DND-41 (cell line): ENCODE results near the gene FARP2.

Source experiments
- ATAC-seq: fragments of 200-7000 bp; cut with Tn5 transposase; 3 replicates; pipeline ENCODE4 v1.9.1; 2021; ENCODE audit warnings: low read depth; ENCODE audit not compliant: insufficient read depth
- DNase-seq: peaks from one replicate; pipeline ENCODE4 v3.0.0-alpha.2; 2020
- H2AFZ ChIP-seq: 2 replicates; pipeline ENCODE4 v1.6.0; 2012; ENCODE audit warnings: low read depth, low read length
- H3K27ac ChIP-seq: 2 replicates; pipeline ENCODE4 v1.5.1; 2012; ENCODE audit warnings: low read length, inconsistent platforms
- H3K27me3 ChIP-seq: fragments of 200-600 bp; sonication (generic); 2 replicates; pipeline ENCODE4 v1.6.0; 2012; ENCODE audit warnings: low read length, mild to moderate bottlenecking, inconsistent platforms; ENCODE audit not compliant: insufficient read depth, poor library complexity
- H3K36me3 ChIP-seq: 2 replicates; pipeline ENCODE4 v1.5.1; 2012; ENCODE audit warnings: low read length, inconsistent platforms; ENCODE audit not compliant: insufficient read depth
- H3K4me1 ChIP-seq: 2 replicates; pipeline ENCODE4 v1.5.1; 2012; ENCODE audit warnings: mild to moderate bottlenecking, low read length; ENCODE audit not compliant: insufficient read depth
- H3K4me2 ChIP-seq: 2 replicates; pipeline ENCODE4 v1.6.0; 2012; ENCODE audit warnings: mild to moderate bottlenecking, moderate library complexity, low read length, inconsistent platforms; ENCODE audit not compliant: insufficient read depth
- H3K4me3 ChIP-seq, 2 experiments: fragments of 200-600 bp in 1 of 2; shearing (Covaris generic) in 1 of 2; 2 replicates each; pipeline ENCODE4 v1.5.1; 2012 to 2016; ENCODE audit warnings: inconsistent platforms in 2 of 2, low read length in 2 of 2, mild to moderate bottlenecking in 2 of 2, low read depth in 1 of 2, moderate library complexity in 1 of 2
- H3K79me2 ChIP-seq: 2 replicates; pipeline ENCODE4 v1.6.0; 2012; ENCODE audit warnings: low read length, inconsistent platforms; ENCODE audit not compliant: insufficient read depth
- H3K9ac ChIP-seq: 2 replicates; pipeline ENCODE4 v1.6.0; 2012; ENCODE audit warnings: low read depth, mild to moderate bottlenecking, inconsistent platforms, low read length, moderate library complexity
- H3K9me3 ChIP-seq: 2 replicates; pipeline ENCODE4 v1.5.1; 2012; ENCODE audit warnings: low read length, moderate library complexity, mild to moderate bottlenecking, inconsistent platforms; ENCODE audit not compliant: insufficient read depth, severe bottlenecking
- H4K20me1 ChIP-seq: 2 replicates; pipeline ENCODE4 v1.6.0; 2012; ENCODE audit warnings: low read length; ENCODE audit not compliant: insufficient read depth
- EZH2 ChIP-seq: IDR thresholded peaks from 3 replicates; pipeline ENCODE4 v1.6.1; 2012; ENCODE audit warnings: borderline replicate concordance, low read depth, mild to moderate bottlenecking, moderate library complexity, low read length, inconsistent platforms; ENCODE audit not compliant: severe bottlenecking
- TF ChIP-seq, protein P1 (sequence below): IDR thresholded peaks from 2 replicates; pipeline ENCODE4 v1.5.1; 2012; ENCODE audit warnings: borderline replicate concordance, low read length, moderate library complexity, mild to moderate bottlenecking; ENCODE audit not compliant: poor library complexity, severe bottlenecking; ENCODE audit errors: extremely low read depth

Gene FARP2

DNA sequence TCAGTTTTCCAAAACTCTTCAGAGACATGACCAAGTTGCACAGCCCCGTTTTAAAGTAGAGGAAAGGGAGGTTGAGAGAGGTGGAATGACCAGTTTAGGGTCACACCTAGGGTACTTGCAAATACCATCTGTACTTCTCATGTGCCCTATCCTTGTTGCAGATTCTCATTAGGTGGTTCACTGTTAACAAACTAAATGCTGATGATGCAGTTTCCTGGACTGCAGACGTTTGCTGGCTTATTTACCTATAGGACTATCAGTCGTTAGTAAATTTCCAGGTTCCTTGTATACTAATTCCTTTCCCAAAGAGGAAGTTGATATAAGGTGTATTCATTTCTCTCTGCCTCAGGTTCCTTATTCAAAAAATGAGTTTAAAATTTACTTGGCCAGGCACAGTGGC is 1.4 kb downstream of the FARP2 start:
- H3K36me3 ChIP-seq: peaks cover 21% of the 10 kb centered on the region
- H3K27ac ChIP-seq: no peak overlapping the region
- H3K9ac ChIP-seq: peak overlapping the region; percentile 77
- ATAC-seq: no peak
- DNase-seq: no peak
- peaks cover 43% of the 10 kb centered on the region for H4K20me1 ChIP-seq
- no peaks in the 10 kb centered on the region for H3K27me3 ChIP-seq
- H3K4me1 ChIP-seq: peaks cover 22% of the 10 kb centered on the region
- TF ChIP-seq, protein P1, sequence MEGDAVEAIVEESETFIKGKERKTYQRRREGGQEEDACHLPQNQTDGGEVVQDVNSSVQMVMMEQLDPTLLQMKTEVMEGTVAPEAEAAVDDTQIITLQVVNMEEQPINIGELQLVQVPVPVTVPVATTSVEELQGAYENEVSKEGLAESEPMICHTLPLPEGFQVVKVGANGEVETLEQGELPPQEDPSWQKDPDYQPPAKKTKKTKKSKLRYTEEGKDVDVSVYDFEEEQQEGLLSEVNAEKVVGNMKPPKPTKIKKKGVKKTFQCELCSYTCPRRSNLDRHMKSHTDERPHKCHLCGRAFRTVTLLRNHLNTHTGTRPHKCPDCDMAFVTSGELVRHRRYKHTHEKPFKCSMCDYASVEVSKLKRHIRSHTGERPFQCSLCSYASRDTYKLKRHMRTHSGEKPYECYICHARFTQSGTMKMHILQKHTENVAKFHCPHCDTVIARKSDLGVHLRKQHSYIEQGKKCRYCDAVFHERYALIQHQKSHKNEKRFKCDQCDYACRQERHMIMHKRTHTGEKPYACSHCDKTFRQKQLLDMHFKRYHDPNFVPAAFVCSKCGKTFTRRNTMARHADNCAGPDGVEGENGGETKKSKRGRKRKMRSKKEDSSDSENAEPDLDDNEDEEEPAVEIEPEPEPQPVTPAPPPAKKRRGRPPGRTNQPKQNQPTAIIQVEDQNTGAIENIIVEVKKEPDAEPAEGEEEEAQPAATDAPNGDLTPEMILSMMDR: no peak
- no peak for TF ChIP-seq EZH2
- H2AFZ ChIP-seq: no peak overlapping the region
- peak overlapping the region in 1 of 2 experiments; percentile 84; a peak in 3 of 4 replicates for H3K4me3 ChIP-seq
- no peaks in the 10 kb centered on the region for H3K9me3 ChIP-seq
- H3K79me2 ChIP-seq: peaks cover 55% of the 10 kb centered on the region
- H3K4me2 ChIP-seq: peak overlapping the region; percentile 82

DNA sequence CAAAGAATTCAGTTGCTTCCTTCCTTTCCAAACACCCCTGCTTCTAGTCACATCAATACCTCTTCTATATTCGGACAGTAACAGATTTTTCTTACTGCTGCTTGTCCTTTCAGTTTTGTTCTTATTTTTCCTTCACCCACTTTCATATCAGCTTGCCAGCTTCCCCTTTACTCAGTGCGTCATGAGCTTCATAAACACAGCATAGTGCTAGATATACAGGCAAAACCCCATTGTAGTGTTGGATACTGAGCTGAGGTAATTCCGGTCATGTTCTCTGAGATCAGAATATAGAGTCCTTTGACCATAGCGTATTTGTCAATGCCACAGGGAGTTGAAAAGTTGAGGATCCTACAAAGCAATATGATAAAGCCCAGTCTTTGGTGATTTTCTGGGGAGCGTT is 2.4 kb downstream of the FARP2 start:
- H3K36me3 ChIP-seq: peaks cover 12% of the 10 kb centered on the region
- H3K4me1 ChIP-seq: peaks cover 22% of the 10 kb centered on the region
- no peaks in the 10 kb centered on the region for H3K27me3 ChIP-seq
- no peak overlapping the region for H3K9ac ChIP-seq
- no peak overlapping the region for H3K4me2 ChIP-seq
- H3K4me3 ChIP-seq: no peak overlapping the region
- no peak overlapping the region for H3K27ac ChIP-seq
- DNase-seq (no peak), ATAC-seq (no peak)
- TF ChIP-seq, protein P1: no peak
- TF ChIP-seq EZH2: no peak
- peaks cover 65% of the 10 kb centered on the region for H3K79me2 ChIP-seq
- peaks cover 51% of the 10 kb centered on the region for H4K20me1 ChIP-seq
- H3K9me3 ChIP-seq: no peaks in the 10 kb centered on the region
- no peak overlapping the region for H2AFZ ChIP-seq

GRCh38 chr2:241359481-241360045 is 3.5 kb downstream of the FARP2 start:
- H3K9ac ChIP-seq: no peak overlapping the region
- H3K36me3 ChIP-seq: peaks cover 10% of the 10 kb centered on the region
- ATAC-seq (no peak), DNase-seq (no peak)
- no peak overlapping the region for H3K4me3 ChIP-seq
- H2AFZ ChIP-seq: no peak overlapping the region
- peaks cover 55% of the 10 kb centered on the region for H4K20me1 ChIP-seq
- peaks cover 68% of the 10 kb centered on the region for H3K79me2 ChIP-seq
- H3K27me3 ChIP-seq: no peaks in the 10 kb centered on the region
- TF ChIP-seq EZH2: no peak
- TF ChIP-seq, protein P1: no peak
- H3K4me2 ChIP-seq: peak overlapping the region; percentile 7; the same call in 1 of the 2 replicates
- H3K27ac ChIP-seq: no peak overlapping the region
- no peaks in the 10 kb centered on the region for H3K9me3 ChIP-seq
- peaks cover 22% of the 10 kb centered on the region for H3K4me1 ChIP-seq
